ENCODE data around the gene SMPD3. TPM values are rescaled to one million over a fixed set of nuclear protein-coding genes. Genes with fewer than 3 reads are reported as not detected.

Gene SMPD3
- total RNA-seq, 1 experiment from 2014 or later = 0.42 TPM

Other genes with a start within 250 kb of the SMPD3 start
- gene ESRP2, start 212.4 kb downstream of the SMPD3 start, total RNA-seq (2014; rRNA removed; shearing (Covaris generic)) = 15.5 and 18.0 TPM in 2 replicates
- 7.5 and 10.3 TPM in 2 replicates for gene PLA2G15, start 203.1 kb downstream of the SMPD3 start, total RNA-seq (2014; rRNA removed; shearing (Covaris generic))
- 16.8 and 19.8 TPM in 2 replicates for gene SLC7A6, start 184.0 kb downstream of the SMPD3 start, total RNA-seq (2014; rRNA removed; shearing (Covaris generic))
- 15.8 and 20.7 TPM in 2 replicates for gene SLC7A6OS, start 137.6 kb downstream of the SMPD3 start, total RNA-seq (2014; rRNA removed; shearing (Covaris generic))
- gene PRMT7, start 137.5 kb downstream of the SMPD3 start, total RNA-seq (2014; rRNA removed; shearing (Covaris generic)) = 34.6 and 56.5 TPM in 2 replicates
- 18.5 and 20.9 TPM in 2 replicates for gene ZFP90, start 90.8 kb upstream of the SMPD3 start, total RNA-seq (2014; rRNA removed; shearing (Covaris generic))
- gene CDH3, start 196.8 kb upstream of the SMPD3 start, total RNA-seq (2014; rRNA removed; shearing (Covaris generic)) = 90.2 and 115 TPM in 2 replicates